Measurements from ENCODE around the gene CDS2. TPM values are rescaled to one million over a fixed set of nuclear protein-coding genes. Genes with fewer than 3 reads are reported as not detected.
A peak's percentile ranks its signal among the peaks of the same experiment; 100 is the strongest.

Gene CDS2
- total RNA-seq, 4 donors from 2014 or later: 34.0 to 55.4 (median 40.9) TPM

GRCh38 chr20:5164645-5165625, 38.1 kb downstream of the CDS2 start:
- Histone ChIP-seq H3K4me3 (replicated peaks in 1 of 3) (no peak overlapping the region), H3K9me3 (no peaks in the 10 kb centered on the region), H3K27me3 (no peaks in the 10 kb centered on the region), H3K27ac (no peak overlapping the region), H3K36me3 (no peaks in the 10 kb centered on the region), H3K4me1 (peaks cover 17 to 25% of the 10 kb centered on the region in 2 donors)
- TF ChIP-seq, protein P1, sequence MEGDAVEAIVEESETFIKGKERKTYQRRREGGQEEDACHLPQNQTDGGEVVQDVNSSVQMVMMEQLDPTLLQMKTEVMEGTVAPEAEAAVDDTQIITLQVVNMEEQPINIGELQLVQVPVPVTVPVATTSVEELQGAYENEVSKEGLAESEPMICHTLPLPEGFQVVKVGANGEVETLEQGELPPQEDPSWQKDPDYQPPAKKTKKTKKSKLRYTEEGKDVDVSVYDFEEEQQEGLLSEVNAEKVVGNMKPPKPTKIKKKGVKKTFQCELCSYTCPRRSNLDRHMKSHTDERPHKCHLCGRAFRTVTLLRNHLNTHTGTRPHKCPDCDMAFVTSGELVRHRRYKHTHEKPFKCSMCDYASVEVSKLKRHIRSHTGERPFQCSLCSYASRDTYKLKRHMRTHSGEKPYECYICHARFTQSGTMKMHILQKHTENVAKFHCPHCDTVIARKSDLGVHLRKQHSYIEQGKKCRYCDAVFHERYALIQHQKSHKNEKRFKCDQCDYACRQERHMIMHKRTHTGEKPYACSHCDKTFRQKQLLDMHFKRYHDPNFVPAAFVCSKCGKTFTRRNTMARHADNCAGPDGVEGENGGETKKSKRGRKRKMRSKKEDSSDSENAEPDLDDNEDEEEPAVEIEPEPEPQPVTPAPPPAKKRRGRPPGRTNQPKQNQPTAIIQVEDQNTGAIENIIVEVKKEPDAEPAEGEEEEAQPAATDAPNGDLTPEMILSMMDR (IDR thresholded peaks at IDR 0.05): no peak
- TF ChIP-seq POLR2A (IDR thresholded peaks at IDR 0.05): no peak
- DNase-seq: no peak
- WGBS, 2 donors: 82% methylated on average over 13 of the region's 13 CpGs
- intact Hi-C loops (cut with DNase I): no loop called here

DNA sequence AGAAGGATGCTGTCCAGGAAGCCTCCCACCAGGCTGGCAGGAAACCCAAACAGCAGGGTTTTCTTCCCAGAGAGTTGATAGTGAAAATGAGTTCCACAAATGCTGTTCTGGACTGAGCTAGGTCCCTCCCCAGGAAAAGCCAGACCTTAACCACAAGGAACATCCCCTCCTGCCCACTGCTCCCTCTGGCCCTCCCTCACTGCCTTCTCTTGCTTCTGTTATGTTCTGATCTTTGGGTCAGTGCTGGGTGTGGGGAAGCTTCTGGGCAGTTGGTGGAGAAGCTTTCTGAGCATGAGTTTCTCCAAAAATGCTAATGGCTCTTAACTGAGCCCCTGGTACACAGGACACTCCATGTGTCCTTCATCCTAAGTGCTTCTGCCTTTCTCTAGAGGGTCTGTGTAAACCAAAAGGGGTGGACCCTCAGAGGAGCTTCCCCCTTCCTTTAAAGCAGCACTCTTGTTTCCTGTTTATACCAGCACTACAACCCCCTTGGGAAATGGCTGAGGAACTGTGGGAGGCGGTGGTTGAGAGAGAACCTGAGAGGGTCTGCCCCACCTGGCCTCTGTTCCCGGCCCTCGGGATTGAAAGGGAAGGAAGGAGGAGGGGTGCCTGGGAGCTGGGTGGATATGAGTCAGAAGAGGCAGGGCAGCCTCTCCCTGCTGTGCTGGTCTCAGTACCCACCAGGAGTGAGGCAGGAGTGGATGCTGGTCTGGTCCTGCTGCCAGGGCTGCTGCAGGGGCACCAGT, 42.0 kb downstream of the CDS2 start:
- intact Hi-C loops (cut with DNase I): no loop called here
- peaks cover 11 to 35% of the 10 kb centered on the region in 2 donors for H3K4me1 ChIP-seq
- no peak overlapping the region for H3K4me3 ChIP-seq (replicated peaks in 1 of 3)
- H3K36me3 ChIP-seq: no peaks in the 10 kb centered on the region
- WGBS, 2 donors: 26 to 30% methylated on average over 3 of the region's 3 CpGs
- no peaks in the 10 kb centered on the region for H3K9me3 ChIP-seq
- peak; percentile 17 to 31 for DNase-seq
- no peaks in the 10 kb centered on the region for H3K27me3 ChIP-seq
- peak overlapping the region in 2 of 3 donors; percentile 35 to 36 for H3K27ac ChIP-seq
- TF ChIP-seq POLR2A (IDR thresholded peaks at IDR 0.05): no peak
- TF ChIP-seq, protein P1 (IDR thresholded peaks at IDR 0.05): no peak

- Histone ChIP-seq H3K4me3 (replicated peaks in 1 of 3) (no peak overlapping the region), H3K27ac (no peak overlapping the region), H3K4me1 (peaks cover 11 to 35% of the 10 kb centered on the region in 2 donors), H3K36me3 (no peaks in the 10 kb centered on the region), H3K9me3 (no peaks in the 10 kb centered on the region), H3K27me3 (no peaks in the 10 kb centered on the region)
- no peak for TF ChIP-seq POLR2A (IDR thresholded peaks at IDR 0.05)
- TF ChIP-seq, protein P1 (IDR thresholded peaks at IDR 0.05): no peak
- intact Hi-C loops (cut with DNase I): no loop called here
- WGBS, 2 donors: 72 to 78% methylated on average over 8 of the region's 8 CpGs
- DNase-seq: no peak
These were observed 43.5 kb downstream of the CDS2 start for GRCh38 chr20:5170341-5170740.

DNA sequence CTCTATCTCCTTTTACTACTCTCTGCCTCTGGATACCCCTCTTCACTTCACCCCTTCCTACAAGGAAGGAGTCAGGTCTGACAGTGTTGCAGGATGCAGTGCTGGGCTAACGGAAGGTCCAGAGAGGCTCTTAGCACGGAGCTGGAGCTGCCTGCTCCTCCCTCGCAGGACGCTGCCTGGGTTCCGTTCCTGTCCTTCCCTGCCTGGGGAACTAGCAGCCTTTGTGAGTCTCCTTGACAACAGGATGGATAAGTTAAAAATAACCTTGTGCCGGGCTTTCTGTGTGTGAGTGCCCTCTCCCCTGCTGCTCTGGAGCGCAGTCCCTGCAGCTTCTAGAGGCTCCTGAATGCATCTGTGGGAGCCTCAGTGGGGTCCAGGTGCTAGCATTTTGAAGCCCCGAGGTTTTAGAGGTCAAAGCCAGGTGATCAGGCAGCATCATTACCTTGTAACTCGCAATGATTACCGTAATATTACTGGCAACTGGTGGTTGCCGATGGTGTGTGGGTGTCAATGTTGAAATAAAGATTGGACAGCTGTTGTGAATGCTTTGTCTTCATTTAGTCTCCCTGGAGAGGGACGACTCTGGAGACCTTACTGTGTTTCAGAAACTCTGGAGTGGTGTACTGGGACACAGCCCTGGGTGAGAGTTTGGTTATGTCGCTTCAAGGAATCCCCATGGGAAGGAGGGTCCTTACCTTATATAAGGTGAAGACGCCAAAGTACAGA, 44.4 kb downstream of the CDS2 start:
- Histone ChIP-seq H3K36me3 (peaks cover 0 to 7% of the 10 kb centered on the region in 2 donors), H3K27ac (no peak overlapping the region), H3K9me3 (no peaks in the 10 kb centered on the region), H3K4me1 (peaks cover 11 to 35% of the 10 kb centered on the region in 2 donors), H3K4me3 (replicated peaks in 1 of 3) (no peak overlapping the region), H3K27me3 (no peaks in the 10 kb centered on the region)
- TF ChIP-seq, protein P1 (IDR thresholded peaks at IDR 0.05): no peak
- TF ChIP-seq POLR2A (IDR thresholded peaks at IDR 0.05): no peak
- 77 to 81% methylated on average over 13 to 14 of the region's 14 CpGs for WGBS, 2 donors
- intact Hi-C loops (cut with DNase I): no loop called here
- no peak for DNase-seq
